H9 (cell line): ENCODE results near the gene ACADS. TPM values are rescaled to one million over a fixed set of nuclear protein-coding genes. Genes with fewer than 3 reads are reported as not detected.
"Not testable (repeated sequence)": the region's sequence is repeated elsewhere in the genome, so short reads cannot be mapped to it uniquely, and the experiment has no call there.

ENCODE experiments used
- DNase-seq: peaks from one replicate; pipeline ENCODE4 v3.0.0-alpha.2; 2017
- H2AFZ ChIP-seq: one replicate; pipeline ENCODE4 v1.6.1; 2013; ENCODE audit warnings: mild to moderate bottlenecking, low read length, control low read depth, moderate library complexity
- H2AK5ac ChIP-seq: 2 replicates; pipeline ENCODE4 v1.6.1; 2013; ENCODE audit warnings: low read length, control low read depth, mixed read lengths; ENCODE audit not compliant: insufficient read length
- H2BK120ac ChIP-seq: one replicate; pipeline ENCODE4 v1.6.1; 2013; ENCODE audit warnings: low read depth, mild to moderate bottlenecking, low read length, control low read depth, inconsistent platforms; ENCODE audit not compliant: poor library complexity, severe bottlenecking
- H2BK12ac ChIP-seq: 2 replicates; pipeline ENCODE4 v1.6.1; 2013; ENCODE audit warnings: low read length, control low read depth, mixed read lengths, low read depth; ENCODE audit not compliant: insufficient read length
- H2BK15ac ChIP-seq: 2 replicates; pipeline ENCODE4 v1.6.1; 2013; ENCODE audit warnings: low read depth, low read length, control low read depth
- H2BK20ac ChIP-seq: one replicate; pipeline ENCODE4 v1.6.1; 2013; ENCODE audit warnings: low read depth, mild to moderate bottlenecking, low read length, control low read depth, inconsistent platforms; ENCODE audit not compliant: poor library complexity, severe bottlenecking
- H2BK5ac ChIP-seq: 2 replicates; pipeline ENCODE4 v1.6.1; 2013; ENCODE audit warnings: low read length, control low read depth, mixed read lengths; ENCODE audit not compliant: insufficient read length
- H3K14ac ChIP-seq: 2 replicates; pipeline ENCODE4 v1.6.1; 2013; ENCODE audit warnings: low read length, control low read depth; ENCODE audit not compliant: insufficient read depth
- H3K18ac ChIP-seq: 2 replicates; pipeline ENCODE4 v1.6.1; 2013; ENCODE audit warnings: low read depth, mild to moderate bottlenecking, mixed read lengths, low read length, control low read depth; ENCODE audit not compliant: insufficient read length
- H3K23ac ChIP-seq: 2 replicates; pipeline ENCODE4 v1.6.1; 2013; ENCODE audit warnings: low read length, control low read depth, mixed read lengths, low read depth; ENCODE audit not compliant: insufficient read length
- H3K23me2 ChIP-seq: 2 replicates; pipeline ENCODE4 v1.6.1; 2013; ENCODE audit warnings: low read depth, mild to moderate bottlenecking, mixed read lengths, low read length, control low read depth; ENCODE audit not compliant: insufficient read length, poor library complexity, severe bottlenecking
- H3K27ac ChIP-seq: 2 replicates; pipeline ENCODE4 v1.5.1; 2013; ENCODE audit warnings: low read length, control low read depth, mixed read lengths, low read depth; ENCODE audit not compliant: insufficient read length
- H3K27me3 ChIP-seq: 2 replicates; pipeline ENCODE4 v1.6.1; 2013; ENCODE audit warnings: low read length, control low read depth, inconsistent platforms; ENCODE audit not compliant: insufficient read depth
- H3K4ac ChIP-seq: 2 replicates; pipeline ENCODE4 v1.6.1; 2013; ENCODE audit warnings: low read depth, mild to moderate bottlenecking, control low read depth, inconsistent platforms, low read length, moderate library complexity
- H3K4me1 ChIP-seq: 2 replicates; pipeline ENCODE4 v1.6.1; 2013; ENCODE audit warnings: low read length, control low read depth, inconsistent platforms; ENCODE audit not compliant: insufficient read depth
- H3K4me2 ChIP-seq: 2 replicates; pipeline ENCODE4 v1.6.1; 2013; ENCODE audit warnings: low read length, control low read depth, mixed read lengths; ENCODE audit not compliant: insufficient read length, insufficient read depth
- H3K56ac ChIP-seq: 2 replicates; pipeline ENCODE4 v1.6.1; 2013; ENCODE audit warnings: low read depth, mild to moderate bottlenecking, mixed read lengths, low read length, control low read depth; ENCODE audit not compliant: insufficient read length
- H3K79me1 ChIP-seq: 2 replicates; pipeline ENCODE4 v1.6.1; 2013; ENCODE audit warnings: low read depth, mild to moderate bottlenecking, moderate library complexity, low read length, control low read depth, inconsistent platforms; ENCODE audit not compliant: insufficient read depth, poor library complexity, severe bottlenecking
- H3K79me2 ChIP-seq: 2 replicates; pipeline ENCODE4 v1.6.1; 2013; ENCODE audit warnings: low read length, control low read depth, inconsistent platforms; ENCODE audit not compliant: insufficient read depth
- H3K9ac ChIP-seq: 2 replicates; pipeline ENCODE4 v1.6.1; 2013; ENCODE audit warnings: low read length, control low read depth, mixed read lengths; ENCODE audit not compliant: insufficient read length; ENCODE audit errors: extremely low read depth
- H3K9me3 ChIP-seq: one replicate; pipeline ENCODE4 v1.6.1; 2013; ENCODE audit warnings: low read depth, low read length, inconsistent platforms; ENCODE audit not compliant: control insufficient read depth
- H3T11ph ChIP-seq: one replicate; pipeline ENCODE4 v1.6.1; 2013; ENCODE audit warnings: mild to moderate bottlenecking, low read length, control low read depth, inconsistent platforms
- H4K20me1 ChIP-seq: one replicate; pipeline ENCODE4 v1.6.1; 2013; ENCODE audit not compliant: control insufficient read depth, insufficient read length, insufficient read depth
- H4K5ac ChIP-seq: 2 replicates; pipeline ENCODE4 v1.6.1; 2013; ENCODE audit warnings: low read depth, mild to moderate bottlenecking, mixed read lengths, low read length, control low read depth; ENCODE audit not compliant: insufficient read length
- H4K8ac ChIP-seq: replicated peaks from 2 replicates; pipeline ENCODE4 v1.6.1; 2013; ENCODE audit warnings: low read length, control low read depth, mixed read lengths, low read depth; ENCODE audit not compliant: insufficient read length
- H4K91ac ChIP-seq: 2 replicates; pipeline ENCODE4 v1.6.1; 2013; ENCODE audit warnings: low read depth, mild to moderate bottlenecking, moderate library complexity, mixed read lengths, low read length, control low read depth; ENCODE audit not compliant: insufficient read length
- H3K27ac Mint-ChIP-seq, 3 experiments: 2 replicates in 2 of 3; 3 replicates in 1 of 3; pipeline ENCODE4 v1.8.0; 2020 to 2021; ENCODE audit warnings: mixed read lengths in 3 of 3, mild to moderate bottlenecking in 1 of 3, moderate library complexity in 1 of 3
- H3K27me3 Mint-ChIP-seq: 2 replicates; pipeline ENCODE4 v1.8.0; 2021; ENCODE audit warnings: low read depth, mild to moderate bottlenecking, moderate library complexity, mixed read lengths
- H3K36me3 Mint-ChIP-seq, 3 experiments: 2 replicates in 2 of 3; 3 replicates in 1 of 3; pipeline ENCODE4 v1.8.0; 2020 to 2021; ENCODE audit warnings: low read depth in 3 of 3, mixed read lengths in 3 of 3; ENCODE audit not compliant: insufficient read depth in 1 of 3
- H3K4me1 Mint-ChIP-seq, 2 experiments: 2 replicates each; pipeline ENCODE4 v1.8.0; 2020; ENCODE audit warnings: mixed read lengths in 2 of 2
- H3K4me3 Mint-ChIP-seq, 2 experiments: 2 replicates in 1 of 2; 3 replicates in 1 of 2; pipeline ENCODE4 v1.8.0; 2020 to 2021; ENCODE audit warnings: mild to moderate bottlenecking in 2 of 2, mixed read lengths in 2 of 2, moderate library complexity in 1 of 2
- H3K9me3 Mint-ChIP-seq, 2 experiments: 2 replicates in 1 of 2; 3 replicates in 1 of 2; pipeline ENCODE4 v1.8.0; 2020; ENCODE audit warnings: mild to moderate bottlenecking in 2 of 2, mixed read lengths in 2 of 2, moderate library complexity in 1 of 2
- WGBS: extraction: QIAGEN DNeasy Blood & Tissue Kit; methylation state at CpG from one replicate; pipeline ENCODE4 v1.1.7; 2013; ENCODE audit warnings: missing lambda C conversion rate, low lambda C conversion rate, mixed read lengths; ENCODE audit not compliant: insufficient read length; ENCODE audit errors: extremely low coverage; 5-methylcytosine and 5-hydroxymethylcytosine counted together
- total RNA-seq: library from RNA; stranded (reverse); gene quantifications from 2 replicates; pipeline ENCODE4 v1.2.1, GENCODE V29; 2021
- TF ChIP-seq, protein P1 (sequence below): fragments of 200-600 bp; sonication (generic); conservative IDR thresholded peaks from 3 replicates; pipeline ENCODE4 v1.8.0; 2021; ENCODE audit warnings: antibody characterized with exemption, mild to moderate bottlenecking

Gene ACADS
- total RNA-seq, 1 experiment from 2014 or later = 8.3 TPM

DNA sequence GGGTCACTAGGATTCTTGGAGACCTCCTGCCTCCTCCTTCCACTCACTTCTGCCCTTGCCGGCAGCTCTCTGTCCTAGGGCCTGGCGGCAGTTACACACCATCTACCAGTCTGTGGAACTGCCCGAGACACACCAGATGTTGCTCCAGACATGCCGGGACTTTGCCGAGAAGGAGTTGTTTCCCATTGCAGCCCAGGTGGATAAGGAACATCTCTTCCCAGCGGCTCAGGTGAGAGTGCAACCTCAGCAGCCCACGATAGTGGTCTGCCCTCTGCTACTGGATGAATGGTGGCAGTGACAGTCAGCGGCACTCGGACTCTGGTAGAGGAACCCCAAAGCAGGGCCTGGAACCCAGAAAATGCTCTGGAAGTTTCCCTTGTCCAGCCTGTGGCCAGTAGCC lies 1.3 kb downstream of the ACADS start:
- no peak overlapping the region for H3K4me2 ChIP-seq
- H2BK15ac ChIP-seq = no peak overlapping the region
- no peak overlapping the region for H2BK5ac ChIP-seq
- Mint-ChIP-seq H3K27me3 (peaks cover 7% of the 10 kb centered on the region; the same call in 1 of the 2 replicates), H3K4me3 (peak overlapping the region in 1 of 2 experiments; percentile 79; a peak in 1 of 5 replicates), H3K36me3 (peaks cover 15 to 43% (median 40%) of the 10 kb centered on the region in 3 experiments), H3K27ac (no peak overlapping the region), H3K9me3 (peaks cover 2 to 3% of the 10 kb centered on the region in 2 experiments; a peak in 2 of 5 replicates), H3K4me1 (peaks cover 14 to 17% of the 10 kb centered on the region in 2 experiments)
- no peak overlapping the region for H3T11ph ChIP-seq
- H3K23ac ChIP-seq = no peak overlapping the region
- H3K9me3 ChIP-seq = no peaks in the 10 kb centered on the region
- no peaks in the 10 kb centered on the region for H4K20me1 ChIP-seq
- no peak overlapping the region for H2AFZ ChIP-seq
- H3K27me3 ChIP-seq = no peaks in the 10 kb centered on the region
- H2BK20ac ChIP-seq = no peak overlapping the region
- TF ChIP-seq, protein P1, sequence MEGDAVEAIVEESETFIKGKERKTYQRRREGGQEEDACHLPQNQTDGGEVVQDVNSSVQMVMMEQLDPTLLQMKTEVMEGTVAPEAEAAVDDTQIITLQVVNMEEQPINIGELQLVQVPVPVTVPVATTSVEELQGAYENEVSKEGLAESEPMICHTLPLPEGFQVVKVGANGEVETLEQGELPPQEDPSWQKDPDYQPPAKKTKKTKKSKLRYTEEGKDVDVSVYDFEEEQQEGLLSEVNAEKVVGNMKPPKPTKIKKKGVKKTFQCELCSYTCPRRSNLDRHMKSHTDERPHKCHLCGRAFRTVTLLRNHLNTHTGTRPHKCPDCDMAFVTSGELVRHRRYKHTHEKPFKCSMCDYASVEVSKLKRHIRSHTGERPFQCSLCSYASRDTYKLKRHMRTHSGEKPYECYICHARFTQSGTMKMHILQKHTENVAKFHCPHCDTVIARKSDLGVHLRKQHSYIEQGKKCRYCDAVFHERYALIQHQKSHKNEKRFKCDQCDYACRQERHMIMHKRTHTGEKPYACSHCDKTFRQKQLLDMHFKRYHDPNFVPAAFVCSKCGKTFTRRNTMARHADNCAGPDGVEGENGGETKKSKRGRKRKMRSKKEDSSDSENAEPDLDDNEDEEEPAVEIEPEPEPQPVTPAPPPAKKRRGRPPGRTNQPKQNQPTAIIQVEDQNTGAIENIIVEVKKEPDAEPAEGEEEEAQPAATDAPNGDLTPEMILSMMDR = no peak
- no peaks in the 10 kb centered on the region for H3K4me1 ChIP-seq
- no peak overlapping the region for H3K56ac ChIP-seq
- H3K79me1 ChIP-seq = no peaks in the 10 kb centered on the region
- no peak overlapping the region for H4K91ac ChIP-seq
- H3K27ac ChIP-seq = no peak overlapping the region
- no peak overlapping the region for H3K18ac ChIP-seq
- DNase-seq = no peak
- 0 out of 2 replicates have a peak, but pooled peaks cover 2% of the 10 kb centered on the region for H3K79me2 ChIP-seq
- WGBS = no CpG with 5 or more reads among the region's 9 CpGs
- H2AK5ac ChIP-seq = no peak overlapping the region
- no peak overlapping the region for H4K5ac ChIP-seq
- H3K23me2 ChIP-seq = peaks cover 5% of the 10 kb centered on the region
- H3K14ac ChIP-seq = no peak overlapping the region
- no peak overlapping the region for H3K4ac ChIP-seq
- no peak overlapping the region for H4K8ac ChIP-seq
- no peak overlapping the region for H2BK120ac ChIP-seq
- no peak overlapping the region for H2BK12ac ChIP-seq
- H3K9ac ChIP-seq = no peak overlapping the region

DNA sequence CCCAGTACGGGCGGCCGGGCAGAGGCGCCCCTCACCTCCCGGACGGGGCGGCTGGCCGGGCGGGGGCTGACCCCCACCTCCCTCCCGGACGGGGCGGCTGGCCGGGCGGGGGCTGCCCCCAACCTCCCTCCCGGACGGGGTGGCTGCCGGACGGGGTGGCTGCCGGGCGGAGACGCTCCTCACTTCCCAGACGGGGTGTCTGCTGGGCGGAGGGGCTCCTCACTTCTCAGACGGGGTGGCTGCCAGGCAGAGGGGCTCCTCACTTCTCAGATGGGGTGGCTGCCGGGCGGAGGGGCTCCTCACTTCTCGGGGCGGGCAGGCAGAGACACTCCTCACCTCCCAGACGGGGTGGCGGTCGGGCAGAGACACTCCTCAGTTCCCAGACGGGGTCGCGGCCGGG lies 6.6 kb downstream of the ACADS start:
- not testable (repeated sequence) for H2BK20ac ChIP-seq, H4K8ac ChIP-seq, H2BK5ac ChIP-seq, H4K20me1 ChIP-seq, H3K4me2 ChIP-seq, H3K27ac ChIP-seq, H3K23ac ChIP-seq, H3K56ac ChIP-seq, H3K4me1 ChIP-seq, H3K14ac ChIP-seq, H2AK5ac ChIP-seq, H2BK12ac ChIP-seq, H3K4me1 Mint-ChIP-seq, H4K91ac ChIP-seq, H3K9me3 ChIP-seq, H3K79me2 ChIP-seq, H3K27me3 ChIP-seq, H2AFZ ChIP-seq, H2BK15ac ChIP-seq, H3K27me3 Mint-ChIP-seq, H3K4me3 Mint-ChIP-seq, H2BK120ac ChIP-seq, H3K9ac ChIP-seq, H3T11ph ChIP-seq, H3K27ac Mint-ChIP-seq, H3K23me2 ChIP-seq, H4K5ac ChIP-seq, DNase-seq, H3K79me1 ChIP-seq, H3K4ac ChIP-seq, H3K18ac ChIP-seq
- peaks cover 12 to 33% (median 27%) of the 10 kb centered on the region in 3 experiments for H3K36me3 Mint-ChIP-seq
- WGBS = no CpG with 5 or more reads among the region's 35 CpGs
- peaks cover 7 to 10% of the 10 kb centered on the region in 2 experiments; a peak in 2 of 5 replicates for H3K9me3 Mint-ChIP-seq
